Mucosa of descending colon (tissue), 3 donors: ENCODE results near the gene TNS1. TPM values are rescaled to one million over a fixed set of nuclear protein-coding genes. Genes with fewer than 3 reads are reported as not detected.

Source experiments
- ATAC-seq: fragments of 200-7000 bp; cut with Tn5 transposase; one replicate; pipeline ENCODE4 v1.9.1; 2020; ENCODE audit warnings: mild to moderate bottlenecking, moderate library complexity
- DNase-seq, 3 donors: peaks; one replicate each; pipeline ENCODE4 v3.0.0-alpha.2; 2020
- H3K36me3 ChIP-seq: fragments of 200-600 bp; one replicate; pipeline ENCODE4 v1.8.0; 2021; ENCODE audit warnings: low read depth, mild to moderate bottlenecking
- H3K4me1 ChIP-seq: fragments of 200-600 bp; one replicate; pipeline ENCODE4 v1.8.0; 2021; ENCODE audit warnings: low read depth, mild to moderate bottlenecking
- H3K4me3 ChIP-seq: fragments of 200-600 bp; one replicate; pipeline ENCODE4 v1.8.0; 2021; ENCODE audit warnings: mild to moderate bottlenecking
- H3K9me3 ChIP-seq: fragments of 200-600 bp; one replicate; pipeline ENCODE4 v1.8.0; 2021; ENCODE audit warnings: mild to moderate bottlenecking
- CTCF ChIP-seq: fragments of 200-600 bp; IDR thresholded peaks from one replicate; pipeline ENCODE4 v1.8.0; 2022; ENCODE audit warnings: antibody characterized with exemption, mild to moderate bottlenecking
- intact Hi-C, 2 donors: fragments of 100-400 bp; cut with DNase I in 1 of 2; cut with micrococcal nuclease in 1 of 2; formaldehyde crosslinking; loops; one replicate each; pipeline versions ENCODE4 v1.11.0 to v1.11.1; 2022; cut with DNase I, micrococcal nuclease
- total RNA-seq, 3 donors: library from RNA; stranded (reverse); fragmentation: NEBNext Ultra II Directional in 2 of 3; extraction: Animal tissue kit (Norgen Biotek cat#: 25700) in 2 of 3; gene quantifications; one replicate each; pipeline versions ENCODE4 v1.2.1 to v1.2.4, GENCODE V29; 2021 to 2023
- donor health status: DM: no; HTN: no; CAD: no; lungs with moderate emphysema.
- donor health status: DM: no; HTN: no; CAD: no.
- donor health status: DM: no; HTN: yes; CAD: no.

The TNS1 gene
- total RNA-seq, 3 donors from 2014 or later: 43.8 to 1,458 (median 121) TPM

GRCh38 chr2:218031771-218032257 lies 29.0 kb upstream of the TNS1 start:
- no peaks in the 10 kb centered on the region for H3K4me1 ChIP-seq
- no peak for ATAC-seq

GRCh38 chr2:218031261-218031660 lies 28.5 kb upstream of the TNS1 start:
- DNase-seq (no peak), ATAC-seq (no peak)
- Histone ChIP-seq H3K4me3 (no peak overlapping the region), H3K36me3 (no peaks in the 10 kb centered on the region), H3K4me1 (no peaks in the 10 kb centered on the region), H3K9me3 (no peaks in the 10 kb centered on the region)
- intact Hi-C loops: no loop called here
- no peak for TF ChIP-seq CTCF

More at GRCh38 chr2:218031771-218032257, 29.0 kb upstream of the TNS1 start:
- no peaks in the 10 kb centered on the region for H3K9me3 ChIP-seq
- no peaks in the 10 kb centered on the region for H3K36me3 ChIP-seq
- no peak for TF ChIP-seq CTCF
- no peak for DNase-seq
- intact Hi-C loops: no loop called here
- no peak overlapping the region for H3K4me3 ChIP-seq

GRCh38 chr2:218030409-218031195 lies 27.8 kb upstream of the TNS1 start:
- no peak for TF ChIP-seq CTCF
- no peaks in the 10 kb centered on the region for H3K9me3 ChIP-seq
- no peaks in the 10 kb centered on the region for H3K4me1 ChIP-seq
- ATAC-seq: no peak
- intact Hi-C loops: no loop called here
- H3K4me3 ChIP-seq: no peak overlapping the region
- no peak for DNase-seq
- no peaks in the 10 kb centered on the region for H3K36me3 ChIP-seq

GRCh38 chr2:218029366-218030360 lies 26.9 kb upstream of the TNS1 start:
- no peaks in the 10 kb centered on the region for H3K9me3 ChIP-seq
- H3K4me1 ChIP-seq: no peaks in the 10 kb centered on the region
- DNase-seq (no peak), ATAC-seq (no peak)
- H3K4me3 ChIP-seq: no peak overlapping the region
- no peaks in the 10 kb centered on the region for H3K36me3 ChIP-seq
- TF ChIP-seq CTCF: no peak
- intact Hi-C loops: no loop called here

GRCh38 chr2:218028562-218029348 lies 26.0 kb upstream of the TNS1 start:
- Histone ChIP-seq H3K36me3 (no peaks in the 10 kb centered on the region), H3K9me3 (no peaks in the 10 kb centered on the region), H3K4me3 (no peak overlapping the region), H3K4me1 (no peaks in the 10 kb centered on the region)
- no peak for ATAC-seq
- no peak for DNase-seq
- TF ChIP-seq CTCF: no peak
- intact Hi-C loops: no loop called here
